Natural killer cell (primary cell): ENCODE measurements around the gene FAM170B. TPM values are rescaled to one million over a fixed set of nuclear protein-coding genes. Genes with fewer than 3 reads are reported as not detected.

ENCODE experiments used
- ATAC-seq, 3 donors: fragments of 150-1000 bp in 2 of 3; fragments of 200-7000 bp in 1 of 3; cut with Tn5 transposase; 1 replicate in 1 of 3; 2 replicates in 2 of 3; pipeline ENCODE4 v1.10.0; 2021; ENCODE audit warnings: mild to moderate bottlenecking in 2 of 3, moderate library complexity in 2 of 3
- DNase-seq, 2 donors: peaks; one replicate each; pipeline versions ENCODE4 v3.0.0 to v3.0.0-alpha.2; 2013 to 2021; ENCODE audit warnings: mixed read lengths in 1 of 2
- H3K27ac ChIP-seq: one replicate; pipeline ENCODE4 v1.5.1; 2013; ENCODE audit warnings: mild to moderate bottlenecking, low read length
- H3K27me3 ChIP-seq: one replicate; pipeline ENCODE4 v1.6.1; 2013; ENCODE audit warnings: low read length; ENCODE audit not compliant: control insufficient read depth, insufficient read depth
- H3K36me3 ChIP-seq: one replicate; pipeline ENCODE4 v1.6.1; 2013; ENCODE audit warnings: low read length; ENCODE audit not compliant: control insufficient read depth, insufficient read depth
- H3K4me1 ChIP-seq: one replicate; pipeline ENCODE4 v1.6.1; 2013; ENCODE audit warnings: low read length; ENCODE audit not compliant: control insufficient read depth, insufficient read depth
- H3K4me3 ChIP-seq: one replicate; pipeline ENCODE4 v1.5.1; 2013; ENCODE audit warnings: low read length
- H3K9me3 ChIP-seq: one replicate; pipeline ENCODE4 v1.6.1; 2013; ENCODE audit warnings: low read length; ENCODE audit not compliant: control insufficient read depth, insufficient read depth
- H3K27ac Mint-ChIP-seq, 2 donors: one replicate each; pipeline ENCODE4 v1.8.0; 2022; ENCODE audit warnings: mild to moderate bottlenecking in 2 of 2, mixed read lengths in 2 of 2, moderate library complexity in 1 of 2
- H3K27me3 Mint-ChIP-seq, 2 donors: one replicate each; pipeline ENCODE4 v1.8.0; 2022; ENCODE audit warnings: low read depth in 2 of 2, mixed read lengths in 2 of 2
- H3K36me3 Mint-ChIP-seq: one replicate; pipeline ENCODE4 v1.8.0; 2022; ENCODE audit warnings: mixed read lengths
- H3K4me1 Mint-ChIP-seq, 2 donors: one replicate each; pipeline ENCODE4 v1.8.0; 2022; ENCODE audit warnings: mixed read lengths in 2 of 2
- H3K4me3 Mint-ChIP-seq: one replicate; pipeline ENCODE4 v1.8.0; 2022; ENCODE audit warnings: mild to moderate bottlenecking, moderate library complexity, mixed read lengths
- H3K9me3 Mint-ChIP-seq, 2 donors: one replicate each; pipeline ENCODE4 v1.8.0; 2022; ENCODE audit warnings: mixed read lengths in 2 of 2
- CTCF ChIP-seq: fragments of 200-600 bp; IDR thresholded peaks from one replicate; pipeline ENCODE4 v1.8.0; 2022; ENCODE audit warnings: antibody characterized with exemption
- WGBS: methylation state at CpG from one replicate; pipeline ENCODE4 v1.1.7; 2013; ENCODE audit warnings: missing lambda C conversion rate; ENCODE audit not compliant: insufficient coverage; 5-methylcytosine and 5-hydroxymethylcytosine counted together
- intact Hi-C: fragments of 100-400 bp; cut with micrococcal nuclease; formaldehyde crosslinking; loops from one replicate; pipeline ENCODE4 v1.14.2; 2022
- total RNA-seq, 4 donors: library from RNA; stranded (reverse); fragments of 120-200 nt in 1 of 4; gene quantifications; one replicate each; pipeline versions ENCODE4 v1.2.3 to v1.2.4, GENCODE V29; 2013 to 2022

FAM170B gene
- total RNA-seq, 3 donors from 2014 or later (not counting 1 experiment from before 2014, with no cell fraction given): not detected

- peaks cover 4% of the 10 kb centered on the region for H3K4me1 ChIP-seq
- no peaks in the 10 kb centered on the region for H3K27me3 ChIP-seq
- no peaks in the 10 kb centered on the region for H3K36me3 ChIP-seq
- Mint-ChIP-seq H3K9me3 (no peaks in the 10 kb centered on the region), H3K27me3 (peaks cover 4 to 15% of the 10 kb centered on the region in 2 donors), H3K36me3 (no peaks in the 10 kb centered on the region), H3K27ac (no peak overlapping the region), H3K4me3 (no peak overlapping the region), H3K4me1 (peaks cover 9 to 16% of the 10 kb centered on the region in 2 donors)
- intact Hi-C loops: no loop called here
- DNase-seq (no peak), ATAC-seq (no peak)
- no peak overlapping the region for H3K4me3 ChIP-seq
- H3K27ac ChIP-seq: no peak overlapping the region
- H3K9me3 ChIP-seq: no peaks in the 10 kb centered on the region
- 86% methylated on average over 5 of the region's 5 CpGs for WGBS
- no peak for TF ChIP-seq CTCF
Measured at GRCh38 chr10:49141541-49142332, 7.9 kb upstream of the FAM170B start.

GRCh38 chr10:49140304-49141177 is 6.7 kb upstream of the FAM170B start:
- Mint-ChIP-seq H3K9me3 (peaks cover 0 to 2% of the 10 kb centered on the region in 2 donors), H3K4me1 (peaks cover 20 to 21% of the 10 kb centered on the region in 2 donors), H3K36me3 (no peaks in the 10 kb centered on the region), H3K27ac (no peak overlapping the region), H3K27me3 (peaks cover 4 to 6% of the 10 kb centered on the region in 2 donors), H3K4me3 (no peak overlapping the region)
- no peak for TF ChIP-seq CTCF
- H3K9me3 ChIP-seq: no peaks in the 10 kb centered on the region
- DNase-seq: no peak
- no peak overlapping the region for H3K4me3 ChIP-seq
- H3K36me3 ChIP-seq: no peaks in the 10 kb centered on the region
- WGBS: 97% methylated on average over 5 of the region's 5 CpGs
- peaks cover 9% of the 10 kb centered on the region for H3K4me1 ChIP-seq
- intact Hi-C loops: no loop called here
- ATAC-seq: no peak
- no peaks in the 10 kb centered on the region for H3K27me3 ChIP-seq
- H3K27ac ChIP-seq: no peak overlapping the region

DNA sequence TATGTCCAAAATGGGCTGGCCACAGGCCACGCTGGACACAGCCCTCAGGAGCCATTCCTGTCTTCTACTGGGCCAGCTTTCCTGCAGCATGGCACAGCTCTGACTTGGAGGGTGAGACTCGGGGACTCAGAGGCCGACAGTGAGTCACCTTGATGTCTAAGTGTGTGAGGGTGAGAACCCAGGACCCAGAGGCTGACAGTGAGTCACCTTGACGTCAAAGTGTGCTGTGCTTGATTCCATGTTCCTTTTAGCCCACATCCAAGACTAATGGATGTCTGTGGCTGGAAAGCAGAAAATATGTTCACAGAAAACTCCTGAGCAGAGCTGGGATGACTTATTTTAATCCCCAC is 6.0 kb upstream of the FAM170B start:
- Mint-ChIP-seq H3K27me3 (peaks cover 0 to 2% of the 10 kb centered on the region in 2 donors), H3K4me3 (no peak overlapping the region), H3K36me3 (no peaks in the 10 kb centered on the region), H3K4me1 (peaks cover 27 to 28% of the 10 kb centered on the region in 2 donors), H3K9me3 (peaks cover 0 to 2% of the 10 kb centered on the region in 2 donors), H3K27ac (no peak overlapping the region)
- Histone ChIP-seq H3K9me3 (no peaks in the 10 kb centered on the region), H3K27ac (no peak overlapping the region), H3K27me3 (no peaks in the 10 kb centered on the region), H3K36me3 (no peaks in the 10 kb centered on the region), H3K4me3 (no peak overlapping the region), H3K4me1 (peaks cover 16% of the 10 kb centered on the region)
- intact Hi-C loops: no loop called here
- DNase-seq: no peak
- TF ChIP-seq CTCF: no peak
- WGBS: 94% methylated on average over 4 of the region's 4 CpGs
- no peak for ATAC-seq
